ENCODE measurements around the gene RNF31. TPM values are rescaled to one million over a fixed set of nuclear protein-coding genes. Genes with fewer than 3 reads are reported as not detected.
A peak's percentile ranks its signal among the peaks of the same experiment; 100 is the strongest.

The RNF31 gene
- total and polyA plus RNA-seq, 2 experiments from 2014 or later: 42.1 to 134 TPM

DNA sequence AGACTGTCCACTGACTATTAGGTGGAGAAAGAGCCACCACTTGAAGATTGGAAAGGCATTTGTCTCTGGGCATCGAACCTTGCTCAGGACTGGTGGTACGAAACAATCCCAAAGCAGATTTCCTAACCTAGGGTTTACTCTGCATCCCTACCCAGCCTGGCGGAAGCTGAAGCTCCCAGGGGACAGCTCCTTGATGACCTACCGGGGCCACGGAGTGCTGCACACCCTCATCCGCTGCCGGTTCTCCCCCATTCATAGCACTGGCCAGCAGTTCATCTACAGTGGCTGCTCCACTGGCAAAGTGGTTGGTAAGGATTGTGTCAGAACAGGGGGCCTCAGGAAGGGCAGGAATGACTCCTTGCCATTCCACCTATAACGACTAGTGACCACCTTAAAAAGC is 26.1 kb upstream of the RNF31 start:
- Histone ChIP-seq H3K36me3 (peaks cover 53% of the 10 kb centered on the region), H3K27ac (no peak overlapping the region), H3K4me1 (ENCODE audit: low read depth) (peaks cover 6% of the 10 kb centered on the region), H3K9me3 (ENCODE audit: low read depth) (no peaks in the 10 kb centered on the region), H3K4me3 (no peak overlapping the region), H3K27me3 (no peaks in the 10 kb centered on the region)
- TF ChIP-seq, protein P1, sequence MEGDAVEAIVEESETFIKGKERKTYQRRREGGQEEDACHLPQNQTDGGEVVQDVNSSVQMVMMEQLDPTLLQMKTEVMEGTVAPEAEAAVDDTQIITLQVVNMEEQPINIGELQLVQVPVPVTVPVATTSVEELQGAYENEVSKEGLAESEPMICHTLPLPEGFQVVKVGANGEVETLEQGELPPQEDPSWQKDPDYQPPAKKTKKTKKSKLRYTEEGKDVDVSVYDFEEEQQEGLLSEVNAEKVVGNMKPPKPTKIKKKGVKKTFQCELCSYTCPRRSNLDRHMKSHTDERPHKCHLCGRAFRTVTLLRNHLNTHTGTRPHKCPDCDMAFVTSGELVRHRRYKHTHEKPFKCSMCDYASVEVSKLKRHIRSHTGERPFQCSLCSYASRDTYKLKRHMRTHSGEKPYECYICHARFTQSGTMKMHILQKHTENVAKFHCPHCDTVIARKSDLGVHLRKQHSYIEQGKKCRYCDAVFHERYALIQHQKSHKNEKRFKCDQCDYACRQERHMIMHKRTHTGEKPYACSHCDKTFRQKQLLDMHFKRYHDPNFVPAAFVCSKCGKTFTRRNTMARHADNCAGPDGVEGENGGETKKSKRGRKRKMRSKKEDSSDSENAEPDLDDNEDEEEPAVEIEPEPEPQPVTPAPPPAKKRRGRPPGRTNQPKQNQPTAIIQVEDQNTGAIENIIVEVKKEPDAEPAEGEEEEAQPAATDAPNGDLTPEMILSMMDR (IDR thresholded peaks at IDR 0.05; ENCODE audit: low read depth, low read length): no peak
- DNase-seq (ENCODE audit: low read depth in 1 of 2, low spot score in 1 of 2): no peak

DNA sequence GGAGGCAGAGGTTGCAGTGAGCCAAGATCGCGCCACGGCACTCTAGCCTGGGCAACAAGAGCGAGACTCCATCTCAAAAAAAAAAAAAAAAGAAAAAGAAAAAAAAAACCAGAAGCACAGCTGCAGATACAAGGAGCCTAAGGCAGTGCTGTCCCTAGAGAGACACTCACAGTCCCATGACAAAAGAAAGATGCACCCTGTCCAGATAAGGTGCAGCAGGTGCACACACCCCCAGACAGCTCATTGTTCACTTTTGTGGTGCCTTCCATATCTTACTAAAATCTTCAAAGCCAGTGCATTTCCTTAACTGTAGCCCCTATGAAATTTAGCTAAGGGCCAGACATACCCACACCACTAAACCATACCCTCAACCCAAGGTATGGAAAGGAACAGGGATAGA is 24.9 kb upstream of the RNF31 start:
- Histone ChIP-seq H3K27me3 (no peaks in the 10 kb centered on the region), H3K27ac (peak overlapping the region; percentile 48)

DNA sequence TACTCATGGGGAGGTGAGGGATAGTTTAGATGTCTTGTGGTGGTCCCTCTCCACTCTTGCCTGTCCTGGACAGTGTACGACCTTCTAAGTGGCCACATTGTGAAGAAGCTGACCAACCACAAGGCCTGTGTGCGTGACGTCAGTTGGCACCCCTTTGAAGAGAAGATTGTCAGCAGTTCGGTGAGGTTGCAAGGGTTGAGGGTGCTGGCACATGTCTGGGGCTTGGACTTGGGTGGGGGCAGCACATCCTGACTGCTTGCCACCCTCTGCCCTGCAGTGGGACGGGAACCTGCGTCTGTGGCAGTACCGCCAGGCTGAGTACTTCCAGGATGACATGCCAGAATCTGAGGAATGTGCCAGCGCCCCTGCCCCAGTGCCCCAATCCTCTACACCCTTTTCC is 24.4 kb upstream of the RNF31 start:
- DNase-seq (ENCODE audit: low read depth in 1 of 2, low spot score in 1 of 2): no peak
- Histone ChIP-seq H3K4me1 (ENCODE audit: low read depth) (no peaks in the 10 kb centered on the region), H3K4me3 (no peak overlapping the region), H3K27ac (peak overlapping the region; percentile 48), H3K9me3 (ENCODE audit: low read depth) (no peaks in the 10 kb centered on the region), H3K36me3 (peaks cover 46% of the 10 kb centered on the region), H3K27me3 (no peaks in the 10 kb centered on the region)
- TF ChIP-seq, protein P1 (IDR thresholded peaks at IDR 0.05; ENCODE audit: low read depth, low read length): no peak

More for the DNA sequence above, 24.9 kb upstream of the RNF31 start:
- Histone ChIP-seq H3K4me1 (ENCODE audit: low read depth) (no peaks in the 10 kb centered on the region), H3K36me3 (peaks cover 51% of the 10 kb centered on the region), H3K4me3 (no peak overlapping the region), H3K9me3 (ENCODE audit: low read depth) (no peaks in the 10 kb centered on the region)
- TF ChIP-seq, protein P1 (IDR thresholded peaks at IDR 0.05; ENCODE audit: low read depth, low read length): no peak
- DNase-seq (ENCODE audit: low read depth in 1 of 2, low spot score in 1 of 2): no peak

DNA sequence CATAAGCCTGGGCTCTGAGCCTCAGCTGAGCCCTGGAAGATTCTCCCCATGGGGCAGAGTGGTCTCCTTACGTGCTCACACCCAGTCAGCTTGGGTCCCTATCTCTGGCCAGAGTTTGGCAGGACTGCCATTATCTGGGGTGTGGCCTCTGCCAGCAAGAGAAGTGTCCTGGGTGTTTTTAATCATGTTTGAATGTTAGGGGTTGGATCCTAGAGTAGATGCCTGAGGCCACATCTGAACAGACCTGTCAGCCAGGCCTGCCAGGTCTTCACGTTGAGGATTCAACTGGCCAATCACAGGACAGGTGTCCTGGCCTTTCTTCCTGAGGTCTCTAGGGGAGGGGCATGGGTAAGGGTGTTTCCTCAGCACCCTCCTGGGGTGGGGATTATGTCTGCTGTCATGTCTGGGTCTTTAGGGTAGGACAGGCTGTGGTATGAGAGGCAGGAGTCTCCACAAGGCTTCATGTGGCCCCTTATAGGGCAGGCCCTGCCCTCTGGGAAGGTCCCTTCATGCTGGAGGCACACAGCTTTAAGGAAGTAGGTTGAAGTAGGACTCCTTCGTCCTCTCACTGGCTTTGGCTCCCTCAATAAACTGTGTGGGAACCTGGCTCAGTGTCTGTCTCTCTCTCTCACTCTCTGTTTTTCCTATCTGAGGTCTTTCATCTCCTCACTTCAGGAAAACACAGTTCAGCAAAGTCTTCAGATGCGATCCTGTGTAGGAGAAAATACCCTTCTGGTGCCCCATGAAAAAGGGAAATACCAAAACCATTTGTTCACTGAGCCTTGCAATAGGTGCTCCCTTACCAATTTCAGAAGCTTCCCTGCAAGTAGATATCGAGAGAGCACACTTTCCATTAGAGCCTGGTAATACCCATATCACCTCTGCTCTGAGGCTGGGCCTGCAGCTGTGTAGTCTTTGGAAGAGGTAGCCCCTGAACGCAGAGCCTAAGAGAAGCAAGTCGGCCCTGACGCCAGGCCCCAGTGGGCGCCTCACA is 23.6 kb upstream of the RNF31 start:
- H3K4me3 ChIP-seq: no peak overlapping the region
- peaks cover 38% of the 10 kb centered on the region for H3K36me3 ChIP-seq
- no peaks in the 10 kb centered on the region for H3K27me3 ChIP-seq

DNA sequence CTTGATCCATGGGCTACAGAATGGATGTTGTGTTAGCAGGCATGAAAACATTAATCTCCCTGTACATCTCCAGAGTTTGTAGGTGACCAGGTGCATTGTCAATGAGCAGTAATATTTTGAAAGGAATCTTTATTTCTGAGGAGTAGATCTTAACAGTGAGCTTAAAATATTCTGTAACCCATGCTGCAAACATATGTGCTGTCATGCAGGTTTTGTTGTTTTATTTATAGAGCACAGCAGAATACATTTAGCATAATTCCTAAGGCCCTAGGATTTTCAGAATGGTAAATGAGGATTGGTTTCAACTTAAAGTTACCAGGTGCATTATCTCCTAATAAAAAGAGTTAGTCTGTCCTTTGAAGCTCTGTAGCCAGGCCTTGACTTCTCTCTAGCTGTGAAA is 20.4 kb upstream of the RNF31 start:
- Histone ChIP-seq H3K36me3 (peaks cover 12% of the 10 kb centered on the region), H3K9me3 (ENCODE audit: low read depth) (no peaks in the 10 kb centered on the region), H3K27ac (no peak overlapping the region), H3K4me1 (ENCODE audit: low read depth) (peaks cover 27% of the 10 kb centered on the region), H3K4me3 (no peak overlapping the region), H3K27me3 (no peaks in the 10 kb centered on the region)
- no peak for DNase-seq (ENCODE audit: low read depth in 1 of 2, low spot score in 1 of 2)
- TF ChIP-seq, protein P1 (IDR thresholded peaks at IDR 0.05; ENCODE audit: low read depth, low read length): no peak

More for the DNA sequence above, 23.6 kb upstream of the RNF31 start:
- Histone ChIP-seq H3K27ac (peak overlapping the region; percentile 48), H3K9me3 (ENCODE audit: low read depth) (no peaks in the 10 kb centered on the region), H3K4me1 (ENCODE audit: low read depth) (no peaks in the 10 kb centered on the region)
- no peak for DNase-seq (ENCODE audit: low read depth in 1 of 2, low spot score in 1 of 2)
- TF ChIP-seq, protein P1 (IDR thresholded peaks at IDR 0.05; ENCODE audit: low read depth, low read length): no peak

Measured in cardiac muscle cell (in vitro differentiated cells and primary cell).